Activated T-helper 2 cell treated with anti-CD3 and anti-CD28 coated beads, Interferon-gamma antibody, Interleukin-2, Interleukin-4, amounts not matched to agents 10 μg/mL and 5 μg/mL and 100 μg/mL, durations not matched to agents 14 hours and 24 hours and 36 hours (primary cell): Measurements from ENCODE around the gene TRAIP. TPM values are rescaled to one million over a fixed set of nuclear protein-coding genes. Genes with fewer than 3 reads are reported as not detected.
A peak's percentile ranks its signal among the peaks of the same experiment; 100 is the strongest.

ENCODE experiments used
- DNase-seq: peaks from one replicate; pipeline ENCODE4 v3.0.0; 2021; ENCODE audit warnings: low spot score
- H3K27ac Mint-ChIP-seq: one replicate; pipeline ENCODE4 v1.8.0; 2021; ENCODE audit warnings: mixed read lengths
- H3K27me3 Mint-ChIP-seq: one replicate; pipeline ENCODE4 v1.8.0; 2021; ENCODE audit warnings: low read depth, mixed read lengths
- H3K36me3 Mint-ChIP-seq: one replicate; pipeline ENCODE4 v1.8.0; 2021; ENCODE audit warnings: low read depth, mixed read lengths
- H3K4me1 Mint-ChIP-seq: one replicate; pipeline ENCODE4 v1.8.0; 2021; ENCODE audit warnings: low read depth, mixed read lengths
- H3K4me3 Mint-ChIP-seq: one replicate; pipeline ENCODE4 v1.8.0; 2021; ENCODE audit warnings: low read depth, mild to moderate bottlenecking, moderate library complexity, mixed read lengths
- H3K9me3 Mint-ChIP-seq: one replicate; pipeline ENCODE4 v1.8.0; 2021; ENCODE audit warnings: mixed read lengths
- intact Hi-C: fragments of 100-400 bp; cut with micrococcal nuclease; formaldehyde crosslinking; loops from one replicate; pipeline ENCODE4 v1.15.1; 2023
- total RNA-seq: library from RNA; stranded (reverse); gene quantifications from 2 replicates; pipeline ENCODE4 v1.2.3, GENCODE V29; 2022

Gene TRAIP
- total RNA-seq, 1 donor from 2014 or later = 26.6 TPM

GRCh38 chr3:49804141-49805041, 52.0 kb downstream of the TRAIP start:
- peaks cover 17% of the 10 kb centered on the region for H3K27me3 Mint-ChIP-seq
- intact Hi-C loops = no loop called here
- no peak for DNase-seq
- peak overlapping the region; percentile 83 for H3K4me3 Mint-ChIP-seq
- peaks cover 10% of the 10 kb centered on the region for H3K36me3 Mint-ChIP-seq
- H3K4me1 Mint-ChIP-seq = peaks cover 22% of the 10 kb centered on the region
- no peaks in the 10 kb centered on the region for H3K9me3 Mint-ChIP-seq
- no peak overlapping the region for H3K27ac Mint-ChIP-seq

GRCh38 chr3:49803465-49804140, 52.8 kb downstream of the TRAIP start:
- Mint-ChIP-seq H3K4me3 (peak overlapping the region; percentile 83), H3K27me3 (peaks cover 17% of the 10 kb centered on the region), H3K4me1 (peaks cover 22% of the 10 kb centered on the region), H3K9me3 (no peaks in the 10 kb centered on the region), H3K36me3 (peaks cover 9% of the 10 kb centered on the region), H3K27ac (no peak overlapping the region)
- intact Hi-C loops = loop anchor here (1.0 to 2.0 kb wide), 2 partner anchors 17 to 103 kb away; partner anchors contain the start of gene IP6K1
- no peak for DNase-seq

- no peaks in the 10 kb centered on the region for H3K9me3 Mint-ChIP-seq
- H3K36me3 Mint-ChIP-seq = peaks cover 9% of the 10 kb centered on the region
- peak within 1 kb of the TSS; percentile 83 for H3K4me3 Mint-ChIP-seq
- peaks cover 22% of the 10 kb centered on the region for H3K4me1 Mint-ChIP-seq
- intact Hi-C loops = loop anchor here (1.0 to 2.0 kb wide), 3 partner anchors 17 to 104 kb away; partner anchors contain the start of gene IP6K1
- peaks cover 17% of the 10 kb centered on the region for H3K27me3 Mint-ChIP-seq
- DNase-seq = peak; percentile 83
- peak within 1 kb of the TSS; percentile 75 for H3K27ac Mint-ChIP-seq
Observed at GRCh38 chr3:49802719-49803464, 53.5 kb downstream of the TRAIP start, which contains the start of gene INKA1. Gene INKA1, plus strand, starts transcription at chr3:49803261. Its CDS starts 132 bp downstream, at chr3:49803393.

GRCh38 chr3:49801160-49801559, 55.2 kb downstream of the TRAIP start:
- Mint-ChIP-seq H3K27ac (no peak overlapping the region), H3K27me3 (peaks cover 19% of the 10 kb centered on the region), H3K4me1 (peaks cover 11% of the 10 kb centered on the region), H3K4me3 (no peak overlapping the region), H3K9me3 (no peaks in the 10 kb centered on the region), H3K36me3 (peaks cover 5% of the 10 kb centered on the region)
- intact Hi-C loops = no loop called here
- DNase-seq = no peak

DNA sequence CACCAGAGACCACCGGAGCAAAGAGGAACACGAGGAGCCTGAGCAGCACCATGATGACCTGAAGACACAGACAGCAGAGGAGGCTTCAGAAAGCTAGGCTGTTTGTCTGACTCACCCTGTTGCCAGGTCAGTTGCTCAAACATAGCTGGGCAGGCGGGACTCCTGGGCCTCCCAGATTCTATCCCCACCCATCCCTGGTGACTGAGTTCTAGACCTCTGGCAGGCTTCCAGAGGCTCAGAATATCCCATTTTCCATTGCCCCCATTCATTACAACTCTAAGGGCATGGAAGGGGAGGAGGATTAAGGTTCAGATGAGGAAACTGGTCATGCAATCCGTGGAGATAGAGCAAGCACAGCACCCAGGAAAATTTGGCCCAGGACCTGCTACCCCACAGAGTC, 56.6 kb downstream of the TRAIP start, which contains the start of gene CDHR4:
TSS of gene CDHR4 (minus strand) at position 113 of the 400 bp plus-strand sequence. CDS start at position 52, 61 bp downstream.
- no peak within 1 kb of the TSS for H3K27ac Mint-ChIP-seq
- no peaks in the 10 kb centered on the region for H3K36me3 Mint-ChIP-seq
- H3K9me3 Mint-ChIP-seq = no peaks in the 10 kb centered on the region
- intact Hi-C loops = no loop called here
- DNase-seq = no peak
- H3K27me3 Mint-ChIP-seq = peaks cover 19% of the 10 kb centered on the region
- H3K4me3 Mint-ChIP-seq = no peak within 1 kb of the TSS
- H3K4me1 Mint-ChIP-seq = peaks cover 7% of the 10 kb centered on the region

DNA sequence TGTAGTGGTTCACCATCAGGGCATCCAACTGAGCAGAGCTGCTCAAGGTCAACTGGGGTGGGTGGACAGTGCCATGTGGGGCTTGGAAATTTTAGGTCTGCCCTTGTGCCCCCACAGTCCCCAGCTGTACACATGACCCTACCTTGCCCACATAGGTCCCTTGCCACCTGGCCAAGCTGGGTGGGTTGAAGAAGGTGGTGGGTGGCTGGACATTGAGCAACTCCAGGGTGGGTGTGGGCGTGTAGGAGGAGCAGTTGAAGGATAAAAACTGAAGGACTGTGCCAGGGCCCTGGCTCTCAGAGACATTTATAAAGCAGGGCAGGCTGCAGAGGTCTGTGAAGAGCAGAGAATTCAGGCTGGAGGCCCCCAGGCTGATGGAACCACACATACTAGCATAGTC, 57.3 kb downstream of the TRAIP start:
- intact Hi-C loops = no loop called here
- no peak overlapping the region for H3K27ac Mint-ChIP-seq
- no peaks in the 10 kb centered on the region for H3K9me3 Mint-ChIP-seq
- H3K27me3 Mint-ChIP-seq = peaks cover 18% of the 10 kb centered on the region
- no peaks in the 10 kb centered on the region for H3K36me3 Mint-ChIP-seq
- H3K4me1 Mint-ChIP-seq = peaks cover 7% of the 10 kb centered on the region
- DNase-seq = no peak
- no peak overlapping the region for H3K4me3 Mint-ChIP-seq

DNA sequence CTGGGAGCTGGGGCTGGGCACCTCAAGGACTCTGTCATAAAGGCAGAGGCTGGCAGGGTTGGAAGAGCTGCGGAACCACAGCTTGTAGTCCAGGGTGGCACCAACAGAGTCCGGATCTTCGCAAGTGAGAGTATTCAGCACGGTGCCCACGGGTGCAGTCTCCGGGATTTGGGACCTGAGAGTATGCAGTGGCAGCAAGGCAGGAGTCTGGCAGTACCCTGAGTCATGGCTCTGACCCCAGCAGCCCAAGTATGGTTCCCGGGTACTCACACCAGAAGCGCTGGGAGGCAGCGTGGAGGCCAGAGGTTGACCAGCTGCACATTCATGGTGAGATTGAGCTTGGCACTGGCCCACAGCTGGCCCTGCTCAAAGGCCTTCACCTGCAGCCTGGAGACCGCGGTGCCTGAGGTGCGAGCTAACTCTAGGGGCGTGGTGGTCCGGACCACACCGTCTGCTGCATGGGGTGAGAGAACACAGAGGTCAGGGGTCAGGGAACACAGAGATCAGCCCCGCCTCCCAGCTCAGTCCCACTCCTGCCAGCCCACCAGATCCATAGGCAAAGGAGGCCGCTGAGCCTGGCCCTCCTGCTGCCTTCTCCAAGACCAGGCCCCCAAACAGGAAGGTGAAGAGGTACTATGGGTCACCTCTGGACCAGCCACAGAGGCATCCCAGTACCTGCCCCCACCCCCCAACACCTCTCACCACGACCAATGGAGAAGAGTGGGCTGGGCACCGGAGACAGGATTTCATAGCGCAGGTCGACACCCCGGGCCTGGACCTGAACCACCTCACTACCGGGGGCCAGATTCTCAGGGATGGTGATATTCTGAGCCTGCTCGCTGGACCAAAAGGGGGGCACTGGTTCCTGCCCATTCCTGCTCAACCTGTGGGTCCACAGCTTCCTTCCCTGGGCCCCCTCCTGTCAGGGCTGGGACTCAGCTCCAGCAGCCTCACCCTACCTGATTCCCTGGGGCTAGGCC, 61.1 kb downstream of the TRAIP start:
- H3K36me3 Mint-ChIP-seq = no peaks in the 10 kb centered on the region
- DNase-seq = no peak
- intact Hi-C loops = no loop called here
- no peaks in the 10 kb centered on the region for H3K4me1 Mint-ChIP-seq
- H3K9me3 Mint-ChIP-seq = no peaks in the 10 kb centered on the region
- no peak overlapping the region for H3K4me3 Mint-ChIP-seq
- no peak overlapping the region for H3K27ac Mint-ChIP-seq
- peaks cover 1% of the 10 kb centered on the region for H3K27me3 Mint-ChIP-seq

DNA sequence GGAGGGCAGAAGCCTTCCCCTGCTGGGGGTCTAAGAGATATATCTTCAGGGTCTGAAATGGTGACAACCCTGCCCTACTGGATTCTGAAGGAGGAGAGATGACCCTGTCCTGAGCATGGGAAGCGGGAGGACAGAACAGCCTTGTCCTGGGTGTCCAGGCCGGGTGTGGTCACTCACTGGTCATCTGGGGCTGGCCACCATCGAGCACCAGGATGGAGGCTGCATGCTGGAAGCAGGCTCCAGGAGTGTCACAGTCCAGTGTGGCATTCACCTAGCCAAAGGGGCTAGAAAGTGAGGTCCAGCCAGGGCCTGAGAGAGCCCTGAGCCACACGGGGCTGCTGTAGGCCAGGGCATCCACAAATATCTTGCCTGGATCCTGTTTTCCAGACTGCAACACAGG, 61.9 kb downstream of the TRAIP start:
- intact Hi-C loops = no loop called here
- DNase-seq = no peak
- H3K36me3 Mint-ChIP-seq = no peaks in the 10 kb centered on the region
- H3K27ac Mint-ChIP-seq = no peak overlapping the region
- H3K4me3 Mint-ChIP-seq = no peak overlapping the region
- H3K9me3 Mint-ChIP-seq = no peaks in the 10 kb centered on the region
- H3K27me3 Mint-ChIP-seq = peaks cover 1% of the 10 kb centered on the region
- peaks cover 2% of the 10 kb centered on the region for H3K4me1 Mint-ChIP-seq

DNA sequence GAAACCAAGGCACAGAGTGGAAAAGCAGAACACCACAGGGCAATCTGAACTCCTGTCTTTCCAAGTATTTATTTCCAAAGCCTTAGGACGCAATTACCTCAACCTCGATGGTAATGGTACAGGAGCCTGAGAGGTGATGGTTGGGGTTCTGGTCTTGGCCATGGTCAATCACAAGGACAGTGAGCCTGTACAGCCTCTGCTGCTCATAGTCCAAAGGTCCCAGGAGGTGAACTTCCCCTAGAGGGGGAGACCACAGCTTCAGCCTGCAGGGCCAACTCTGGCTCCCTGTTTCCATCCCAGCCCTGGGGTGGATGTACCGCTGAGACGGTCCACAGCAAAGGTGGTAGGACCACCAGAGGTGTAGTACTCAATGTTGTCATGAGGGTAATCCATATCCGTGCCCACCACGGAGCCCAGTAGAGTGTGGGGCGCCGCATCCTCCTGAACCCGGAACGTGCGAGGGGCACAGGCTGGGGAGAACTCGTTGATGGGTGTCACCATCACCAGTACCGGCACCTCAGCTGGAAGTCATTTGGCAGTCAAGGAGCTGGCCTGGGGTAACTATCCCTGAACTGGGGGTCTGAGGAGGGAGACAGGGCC, 62.8 kb downstream of the TRAIP start:
- DNase-seq = no peak
- Mint-ChIP-seq H3K4me3 (no peak overlapping the region), H3K27ac (no peak overlapping the region), H3K9me3 (no peaks in the 10 kb centered on the region), H3K36me3 (no peaks in the 10 kb centered on the region), H3K27me3 (peaks cover 1% of the 10 kb centered on the region), H3K4me1 (peaks cover 2% of the 10 kb centered on the region)
- intact Hi-C loops = no loop called here

GRCh38 chr3:49792371-49793150, 63.8 kb downstream of the TRAIP start:
- intact Hi-C loops = no loop called here
- DNase-seq = no peak
- no peaks in the 10 kb centered on the region for H3K9me3 Mint-ChIP-seq

DNA sequence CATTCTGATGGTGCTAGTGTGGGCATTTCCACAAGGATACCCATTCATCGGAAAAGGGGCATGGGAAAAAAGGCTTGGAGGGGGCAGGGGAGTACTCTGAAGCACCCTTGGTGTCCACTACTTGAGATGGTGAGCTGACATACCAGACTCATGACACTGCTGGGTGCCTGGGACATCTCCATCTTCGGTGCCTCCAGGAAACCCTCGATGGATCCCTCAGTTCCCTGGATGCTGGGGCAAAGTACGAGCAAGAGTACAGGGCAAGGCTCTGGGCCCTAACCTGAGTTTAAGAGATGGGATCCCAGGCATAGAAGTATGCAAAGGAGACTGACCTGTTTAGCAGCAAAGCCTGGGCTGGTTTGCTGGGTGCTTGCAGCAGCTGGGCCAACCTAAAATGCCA, 64.8 kb downstream of the TRAIP start:
- H3K9me3 Mint-ChIP-seq = no peaks in the 10 kb centered on the region
- no peaks in the 10 kb centered on the region for H3K27me3 Mint-ChIP-seq
- no peak overlapping the region for H3K4me3 Mint-ChIP-seq
- intact Hi-C loops = no loop called here
- H3K4me1 Mint-ChIP-seq = peaks cover 9% of the 10 kb centered on the region
- no peak for DNase-seq
- no peak overlapping the region for H3K27ac Mint-ChIP-seq
- no peaks in the 10 kb centered on the region for H3K36me3 Mint-ChIP-seq

More at GRCh38 chr3:49792371-49793150, 63.8 kb downstream of the TRAIP start:
- H3K4me1 Mint-ChIP-seq = peaks cover 2% of the 10 kb centered on the region
- no peak overlapping the region for H3K27ac Mint-ChIP-seq
- H3K27me3 Mint-ChIP-seq = peaks cover 1% of the 10 kb centered on the region
- H3K4me3 Mint-ChIP-seq = no peak overlapping the region
- H3K36me3 Mint-ChIP-seq = no peaks in the 10 kb centered on the region
